Placental epithelial cell (primary cell): ENCODE results near the gene COL5A2. TPM values are rescaled to one million over a fixed set of nuclear protein-coding genes. Genes with fewer than 3 reads are reported as not detected.

Experiments
- small RNA-seq: library from RNA; depleted of rRNA; stranded (forward); fragments of <200 nt; gene quantifications from one replicate; pipeline ENCODE3, GENCODE V24; 2012
- total RNA-seq: library from RNA; depleted of rRNA; stranded (reverse); fragments of >200 nt; gene quantifications from 2 replicates; pipeline ENCODE4 v1.2.3, GENCODE V29; 2012

The COL5A2 gene
- total RNA-seq = 146 and 246 TPM in 2 replicates

GRCh38 chr2:189179570-189179950, at the start of gene COL5A2:
Gene COL5A2 (minus strand): TSS chr2:189179761. CDS start chr2:189179604, 157 bp downstream.

Small RNA genes within 50 kb of the gene (small RNA-seq; reads per million reads assigned to genes)
- gene MIR3129 = 0.81 reads per million, percentile 48 among the genes with 10 or more reads in this experiment

Other genes with a start within 250 kb of the COL5A2 start
- gene COL3A1, start 205.4 kb downstream of the COL5A2 start, total RNA-seq = 3,456 and 6,874 TPM in 2 replicates